H7 (cell line): ENCODE results near the gene PPM1H. TPM values are rescaled to one million over a fixed set of nuclear protein-coding genes. Genes with fewer than 3 reads are reported as not detected.
A peak's percentile ranks its signal among the peaks of the same experiment; 100 is the strongest.

ENCODE experiments used
- DNase-seq: peaks from one replicate; pipeline ENCODE4 v3.0.0; 2012
- H3K27me3 ChIP-seq: 2 replicates; pipeline ENCODE4 v1.6.0; 2011; ENCODE audit warnings: mild to moderate bottlenecking, low read length; ENCODE audit not compliant: control insufficient read depth, insufficient read depth
- H3K36me3 ChIP-seq: replicated peaks from 2 replicates; pipeline ENCODE4 v1.5.1; 2011; ENCODE audit warnings: low read length; ENCODE audit not compliant: control insufficient read depth, insufficient read depth
- H3K4me3 ChIP-seq: 2 replicates; pipeline ENCODE4 v1.5.1; 2011; ENCODE audit warnings: low read depth, mild to moderate bottlenecking, control low read depth, low read length, moderate library complexity; ENCODE audit not compliant: insufficient read depth
- total RNA-seq: library from RNA; depleted of rRNA; stranded (reverse); fragments of >200 nt; shearing (Covaris generic); gene quantifications from 2 replicates; pipeline ENCODE4 v1.2.3, GENCODE V29; 2014

PPM1H gene
- total RNA-seq, 1 experiment from 2014 or later = 17.0 TPM

DNA sequence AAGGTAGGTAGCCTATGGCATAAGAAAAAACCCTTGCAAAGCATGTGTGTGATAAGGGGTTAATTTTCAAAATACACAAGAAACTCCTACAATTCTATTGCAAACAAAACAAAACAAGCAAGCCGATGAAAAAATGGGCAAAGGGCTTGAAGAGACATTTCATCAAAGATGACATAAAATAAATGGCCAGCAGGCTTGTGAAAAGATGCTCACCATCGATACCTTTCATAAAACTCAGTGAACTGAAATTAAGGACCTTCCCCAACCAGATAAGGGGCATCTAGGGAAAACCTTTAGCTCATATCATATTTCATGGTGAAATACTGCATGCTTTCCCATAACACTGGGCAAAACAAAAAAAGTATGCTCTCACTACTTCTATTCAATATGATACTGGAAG lies 131.2 kb downstream of the PPM1H start:
- Histone ChIP-seq H3K36me3 (no peaks in the 10 kb centered on the region), H3K27me3 (no peaks in the 10 kb centered on the region), H3K4me3 (no peak overlapping the region)
- no peak for DNase-seq

DNA sequence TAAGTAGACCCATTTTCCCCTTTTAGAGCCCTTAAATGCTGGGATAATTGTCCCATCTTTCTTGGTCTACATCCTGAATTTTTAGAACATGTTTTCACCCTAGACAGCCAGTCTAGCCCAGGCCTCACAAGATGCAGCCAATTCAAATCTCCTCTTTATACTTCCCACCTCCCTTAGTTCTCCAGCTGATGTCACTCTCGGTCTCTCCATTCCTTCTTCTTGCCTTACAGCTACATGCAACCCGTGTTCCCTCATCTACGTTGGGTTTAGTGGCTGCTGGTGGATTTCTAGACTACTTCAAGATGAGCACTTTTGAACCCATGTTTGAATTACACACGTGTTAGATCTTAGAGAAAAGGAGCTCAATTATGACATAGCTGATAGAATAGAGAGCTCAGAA lies 132.0 kb downstream of the PPM1H start:
- Histone ChIP-seq H3K4me3 (no peak overlapping the region), H3K27me3 (no peaks in the 10 kb centered on the region), H3K36me3 (no peaks in the 10 kb centered on the region)
- peak; percentile 40 for DNase-seq

DNA sequence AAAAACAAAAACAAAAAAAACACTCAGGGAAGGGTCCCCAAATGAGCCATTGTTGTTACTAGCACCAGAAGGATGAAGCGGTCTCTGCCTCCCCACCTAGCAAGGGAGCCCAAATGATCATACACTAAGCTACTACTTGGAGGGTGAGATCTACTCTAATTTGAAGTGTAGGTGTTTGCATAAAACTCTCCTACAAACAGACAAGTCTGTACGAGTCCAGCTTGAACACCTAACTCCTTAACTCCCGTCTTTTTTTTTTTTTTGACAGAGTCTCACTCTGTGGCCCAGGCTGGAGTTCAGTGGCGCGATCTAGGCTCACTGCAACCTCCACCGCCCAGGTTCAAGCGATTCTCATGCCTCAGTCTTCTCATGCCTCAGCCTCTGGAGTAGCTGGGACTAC lies 132.6 kb downstream of the PPM1H start:
- Histone ChIP-seq H3K27me3 (no peaks in the 10 kb centered on the region), H3K36me3 (no peaks in the 10 kb centered on the region), H3K4me3 (no peak overlapping the region)
- DNase-seq = no peak

DNA sequence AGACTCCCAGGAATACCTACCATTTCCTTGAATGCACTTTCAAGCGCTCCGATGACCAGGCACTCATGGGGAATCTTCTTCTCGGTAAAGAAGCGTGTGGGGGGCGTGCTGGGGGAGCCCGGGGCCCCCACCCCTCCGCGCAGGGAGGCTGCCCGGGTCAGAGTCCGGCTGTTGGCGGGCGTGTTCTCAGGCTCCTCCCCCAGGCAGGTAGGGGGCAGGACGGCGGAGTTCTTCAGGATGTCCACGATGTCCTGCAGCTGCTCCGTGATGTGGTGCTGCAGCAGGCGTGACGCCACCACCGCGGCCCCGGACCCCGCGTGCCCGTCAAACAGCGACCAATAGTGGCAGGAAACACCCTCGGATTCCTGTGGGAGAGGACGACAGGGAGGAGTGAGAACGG lies 133.2 kb downstream of the PPM1H start:
- no peaks in the 10 kb centered on the region for H3K27me3 ChIP-seq
- H3K36me3 ChIP-seq = no peaks in the 10 kb centered on the region
- H3K4me3 ChIP-seq = no peak overlapping the region
- peak; percentile 59 for DNase-seq

DNA sequence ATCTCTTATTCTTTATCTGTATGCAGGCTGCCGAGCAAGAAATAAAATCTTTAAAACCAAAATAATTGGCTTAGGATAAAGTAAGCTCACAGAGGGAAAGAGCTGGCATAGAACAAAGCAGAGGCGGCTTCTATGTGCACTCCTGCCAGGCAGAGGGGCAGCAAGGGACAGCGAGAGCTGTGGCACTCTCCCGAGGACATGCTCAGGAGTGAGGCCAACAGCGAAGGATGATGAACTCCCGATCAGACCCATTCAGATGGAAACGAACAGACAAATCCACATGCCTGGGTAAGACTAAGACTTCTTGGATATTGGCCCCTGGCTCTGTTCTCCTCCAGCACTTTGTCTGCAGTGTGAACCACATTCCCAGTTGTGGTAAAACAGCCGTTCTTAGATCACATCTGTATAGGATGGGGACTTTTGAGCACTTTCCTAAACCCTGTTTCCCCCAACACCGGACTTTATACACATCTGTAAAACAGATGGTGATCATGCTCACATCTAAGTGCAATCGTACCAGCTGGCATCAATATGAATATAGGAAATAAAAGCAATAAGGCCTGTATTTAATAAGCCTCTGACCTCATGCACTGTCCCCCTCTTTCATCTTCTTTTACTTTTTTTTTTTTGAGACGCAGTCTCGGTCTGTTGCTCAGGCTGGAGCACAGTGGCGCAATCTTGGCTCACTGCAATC lies 134.1 kb downstream of the PPM1H start:
- no peaks in the 10 kb centered on the region for H3K27me3 ChIP-seq
- H3K4me3 ChIP-seq = no peak overlapping the region
- DNase-seq = no peak
- no peaks in the 10 kb centered on the region for H3K36me3 ChIP-seq

DNA sequence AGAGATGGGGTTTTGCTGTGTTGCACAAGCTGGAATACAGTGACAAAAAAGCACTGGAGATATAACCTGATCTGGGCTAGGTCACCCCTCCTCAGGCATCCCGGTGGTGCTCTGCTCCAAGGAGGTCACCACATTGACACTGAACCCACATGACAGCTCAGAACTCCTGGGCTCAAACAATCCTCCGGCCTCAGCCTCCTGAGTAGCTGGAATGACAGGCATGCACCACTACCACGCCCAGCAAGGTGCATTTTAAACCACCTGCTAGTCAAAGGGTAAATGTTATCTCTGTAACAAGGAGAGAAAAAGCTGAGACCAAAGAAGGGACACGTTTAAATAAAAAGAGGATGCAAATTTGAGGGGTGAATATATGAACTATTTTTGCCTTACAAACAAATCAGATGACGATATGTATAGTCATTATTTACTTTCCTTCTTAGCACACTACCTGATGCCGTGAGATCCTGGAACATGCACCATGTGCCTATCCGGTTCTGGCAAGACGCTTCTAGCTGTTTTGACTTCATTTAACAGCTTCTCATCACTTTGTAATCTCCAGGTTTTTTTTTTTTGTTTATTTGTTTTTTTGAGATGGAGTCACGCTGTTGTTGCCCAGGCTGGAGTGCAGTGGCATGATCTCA lies 135.1 kb downstream of the PPM1H start:
- no peak for DNase-seq
- H3K36me3 ChIP-seq = no peaks in the 10 kb centered on the region

DNA sequence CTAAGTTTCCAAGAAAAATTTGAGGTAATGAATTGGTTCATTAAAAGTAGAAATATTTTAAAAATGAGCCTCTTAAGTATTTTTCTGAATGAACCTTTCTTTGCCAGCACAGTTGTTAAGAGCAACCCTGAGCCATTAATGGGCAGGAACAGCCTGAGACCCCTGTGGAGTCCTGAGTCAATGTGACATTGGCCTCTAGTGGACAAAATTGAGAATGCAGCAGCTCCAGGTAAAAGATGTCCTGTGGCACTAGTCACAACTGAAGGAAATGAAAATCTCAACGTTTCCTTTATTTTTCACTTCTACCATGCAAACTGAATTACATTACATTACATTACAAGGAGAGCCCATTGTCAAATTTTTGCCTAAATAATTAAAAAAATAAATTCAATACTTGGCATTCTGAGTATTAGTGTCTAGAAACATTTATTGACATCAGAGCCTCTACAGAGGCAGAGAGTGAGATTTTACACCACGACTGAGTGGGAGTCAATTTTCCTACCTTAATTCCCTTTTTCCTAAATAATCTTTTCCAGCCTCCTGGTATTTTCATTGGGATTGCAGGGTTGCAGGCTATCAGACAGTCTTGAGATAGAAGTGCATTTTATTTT lies 135.7 kb downstream of the PPM1H start:
- DNase-seq = peak; percentile 80
- no peaks in the 10 kb centered on the region for H3K27me3 ChIP-seq
- H3K36me3 ChIP-seq = no peaks in the 10 kb centered on the region
- no peak overlapping the region for H3K4me3 ChIP-seq

More for the DNA sequence above, 135.1 kb downstream of the PPM1H start:
- Histone ChIP-seq H3K27me3 (no peaks in the 10 kb centered on the region), H3K4me3 (no peak overlapping the region)

DNA sequence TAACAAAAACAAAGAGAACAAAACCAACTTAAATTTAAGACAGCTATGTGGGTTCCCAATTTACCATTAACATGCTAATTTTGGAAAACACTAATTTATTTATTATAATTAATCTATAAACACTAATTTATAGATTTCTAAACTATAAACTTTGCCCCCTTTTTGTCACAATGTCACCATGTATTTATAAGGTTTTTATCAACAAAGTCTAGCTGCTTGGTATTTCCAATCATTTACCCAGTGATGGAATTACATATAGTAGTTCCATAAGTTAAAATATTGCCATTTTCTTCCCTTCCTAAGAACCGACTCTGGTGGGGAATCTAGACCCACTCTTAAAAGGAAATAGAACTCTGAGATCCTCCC lies 140.7 kb downstream of the PPM1H start:
- no peak for DNase-seq
- Histone ChIP-seq H3K27me3 (no peaks in the 10 kb centered on the region), H3K36me3 (no peaks in the 10 kb centered on the region), H3K4me3 (no peak overlapping the region)

DNA sequence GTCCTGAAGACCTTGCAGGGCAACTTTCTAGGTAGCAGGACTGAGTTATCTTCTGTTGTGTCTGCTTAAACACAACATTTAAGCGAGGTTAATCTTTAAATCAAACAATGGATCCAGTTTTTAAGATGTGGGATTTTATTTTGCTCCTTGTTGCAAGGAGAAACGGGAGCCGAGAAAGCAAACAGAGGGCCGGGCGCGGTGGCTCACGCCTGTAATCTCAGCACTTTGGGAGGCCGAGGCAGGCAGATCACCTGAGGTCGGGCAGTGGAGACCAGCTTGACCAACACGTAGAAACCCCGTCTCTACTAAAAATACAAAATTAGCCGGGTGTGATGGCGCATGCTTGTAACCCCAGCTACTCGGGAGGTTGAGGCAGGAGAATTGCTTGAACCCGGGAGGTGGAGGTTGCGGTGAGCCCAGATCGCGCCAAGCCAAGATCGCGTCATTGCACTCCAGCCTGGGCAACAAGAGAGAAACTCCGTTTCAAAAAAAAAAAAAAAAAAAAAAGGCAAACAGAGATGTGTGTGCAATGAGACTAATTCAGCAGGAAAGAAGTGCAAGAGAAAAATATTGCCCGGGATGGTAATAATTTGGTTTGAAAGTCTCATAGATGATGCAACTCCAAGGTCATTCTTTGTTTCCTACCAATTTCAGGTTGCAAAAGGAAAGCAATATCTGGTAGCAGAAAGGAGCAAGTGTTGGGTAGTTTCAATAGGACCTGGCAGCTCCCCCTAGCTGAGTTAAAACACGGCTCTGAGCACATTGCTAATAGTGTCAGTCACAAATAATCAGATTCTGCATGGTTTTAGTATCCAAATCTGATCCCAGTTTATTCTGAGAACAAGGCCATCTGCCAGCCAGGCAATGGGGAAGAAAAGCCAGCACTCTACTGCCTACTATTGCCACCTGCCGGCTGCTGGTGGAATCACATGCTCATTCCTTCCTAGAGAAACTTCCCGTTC lies 141.4 kb downstream of the PPM1H start:
- H3K4me3 ChIP-seq = no peak overlapping the region
- peak; percentile 66 for DNase-seq
- H3K36me3 ChIP-seq = no peaks in the 10 kb centered on the region
- H3K27me3 ChIP-seq = no peaks in the 10 kb centered on the region

DNA sequence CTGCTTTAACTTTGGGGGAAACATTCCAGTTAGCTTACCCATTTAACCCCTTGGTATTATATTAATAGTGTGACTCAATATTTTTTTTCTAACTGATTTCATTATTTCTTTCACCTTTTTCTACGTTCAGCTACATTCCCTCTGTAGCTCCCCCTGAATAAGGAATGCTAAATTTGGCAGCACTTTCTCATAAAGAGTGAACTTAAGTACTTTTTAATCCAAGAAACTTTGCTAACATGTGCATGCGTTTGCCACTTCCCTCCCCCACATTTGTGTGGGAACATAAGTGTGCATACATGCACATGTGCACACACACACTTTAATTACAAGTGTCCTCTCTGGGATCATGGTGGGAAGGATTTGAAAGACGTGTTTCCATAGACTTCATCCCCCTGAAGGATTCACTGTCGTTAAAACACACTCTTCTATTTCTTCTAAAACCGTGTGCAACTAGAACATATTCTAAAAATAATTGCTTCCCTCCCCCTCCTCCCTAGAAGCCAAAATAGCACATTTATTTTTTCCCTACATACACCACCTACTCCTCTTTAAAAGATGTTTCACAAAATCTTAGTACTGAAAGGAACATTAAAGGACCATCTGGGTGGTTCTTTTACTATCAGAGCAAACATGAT lies 142.6 kb downstream of the PPM1H start:
- Histone ChIP-seq H3K36me3 (no peaks in the 10 kb centered on the region), H3K4me3 (no peak overlapping the region), H3K27me3 (no peaks in the 10 kb centered on the region)
- no peak for DNase-seq

DNA sequence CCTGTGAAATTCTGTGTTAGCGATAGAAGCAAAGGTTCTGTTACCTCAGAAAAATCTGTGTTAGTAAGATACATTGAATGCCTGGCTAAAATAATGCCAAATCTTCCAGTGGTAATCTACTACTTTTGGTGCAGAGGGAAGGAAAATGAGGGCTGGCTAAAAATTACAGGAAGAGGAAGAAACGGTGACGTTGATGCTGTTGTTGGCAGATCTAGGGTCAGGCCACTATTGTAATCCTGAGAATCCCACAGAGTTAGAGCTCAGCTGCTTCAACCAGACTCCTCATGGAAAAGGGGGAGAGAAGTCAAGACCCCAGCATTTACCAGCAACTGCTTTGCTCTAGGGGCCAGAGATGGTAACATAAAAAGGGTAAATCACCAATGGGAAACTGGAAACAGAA lies 145.1 kb downstream of the PPM1H start:
- H3K4me3 ChIP-seq = no peak overlapping the region
- no peak for DNase-seq
- no peaks in the 10 kb centered on the region for H3K27me3 ChIP-seq
- H3K36me3 ChIP-seq = no peaks in the 10 kb centered on the region

DNA sequence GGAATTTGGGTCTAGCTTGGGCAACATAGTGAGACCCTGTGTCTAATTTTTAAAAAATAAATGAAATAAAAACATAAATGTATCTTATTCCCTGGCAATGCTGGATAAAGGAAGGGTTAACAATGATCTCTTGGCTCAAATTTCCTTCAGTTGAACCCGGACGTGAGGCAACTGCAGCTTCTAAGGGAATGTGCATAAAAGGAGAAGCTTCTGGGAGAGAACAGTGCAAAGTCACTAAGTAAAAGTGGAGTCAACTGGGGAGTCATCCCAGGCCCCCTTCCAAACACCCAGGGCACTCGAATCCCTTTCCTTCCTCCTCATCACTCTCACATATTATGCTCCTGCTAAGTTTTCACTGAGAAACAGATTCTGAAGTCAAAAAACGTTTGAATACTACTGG lies 147.3 kb downstream of the PPM1H start:
- Histone ChIP-seq H3K27me3 (no peaks in the 10 kb centered on the region), H3K36me3 (no peaks in the 10 kb centered on the region), H3K4me3 (no peak overlapping the region)
- no peak for DNase-seq

DNA sequence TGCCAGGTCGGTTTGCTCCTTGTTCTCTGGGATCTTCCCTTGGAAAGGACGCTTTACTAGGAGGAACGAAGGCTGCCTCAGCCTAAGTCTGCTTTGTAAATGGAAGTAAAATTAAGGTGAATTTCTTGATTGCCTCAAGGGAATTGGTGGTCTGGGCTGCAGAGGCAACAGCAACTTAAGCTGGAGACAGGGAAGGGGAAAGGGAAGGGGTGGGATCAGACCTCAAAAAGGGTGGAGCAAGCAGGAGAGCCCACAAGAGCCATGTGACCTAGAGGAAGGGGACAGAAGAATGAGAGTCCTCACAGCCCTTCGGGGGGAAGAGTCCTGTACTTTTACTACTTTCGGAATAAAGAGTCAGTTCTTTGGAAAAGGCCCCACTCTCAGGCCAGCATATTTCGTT lies 147.9 kb downstream of the PPM1H start:
- H3K4me3 ChIP-seq = no peak overlapping the region
- H3K27me3 ChIP-seq = no peaks in the 10 kb centered on the region
- H3K36me3 ChIP-seq = no peaks in the 10 kb centered on the region
- peak; percentile 41 for DNase-seq

DNA sequence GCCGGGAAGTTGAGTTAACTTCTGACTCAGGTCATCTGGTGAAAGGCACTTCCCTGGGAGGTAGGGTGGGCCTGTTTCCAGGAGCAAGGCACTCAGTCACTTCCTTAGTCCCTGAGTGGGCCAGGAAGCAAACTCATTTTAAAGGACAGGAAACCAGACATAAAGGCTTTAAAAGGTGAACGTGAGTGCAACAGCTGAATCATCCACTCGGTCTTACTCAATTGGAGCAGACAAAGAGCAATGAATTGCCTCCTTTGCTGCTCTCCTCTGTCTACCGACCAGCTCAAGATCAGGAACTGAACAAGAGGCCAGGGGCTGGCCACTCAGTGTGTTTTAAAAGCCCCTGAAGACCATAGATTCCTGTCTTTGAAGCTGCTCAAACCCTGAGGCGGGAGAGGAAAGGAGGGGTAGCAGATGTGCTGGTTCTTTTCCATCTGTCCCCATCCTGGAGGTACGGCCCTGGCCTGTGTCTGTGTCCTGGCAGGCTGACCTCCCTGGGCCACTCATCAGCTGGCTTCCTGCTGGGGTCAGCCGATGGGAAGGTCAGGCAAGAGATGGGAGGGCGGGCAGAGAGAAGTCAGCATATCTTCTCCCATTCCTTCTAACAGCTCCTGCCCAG lies 148.9 kb downstream of the PPM1H start:
- no peaks in the 10 kb centered on the region for H3K27me3 ChIP-seq
- H3K4me3 ChIP-seq = no peak overlapping the region
- H3K36me3 ChIP-seq = no peaks in the 10 kb centered on the region
- no peak for DNase-seq
